HAP-1 (cell line): Measurements from ENCODE around the gene NCOA3.
"Not testable (repeated sequence)": the region's sequence is repeated elsewhere in the genome, so short reads cannot be mapped to it uniquely, and the experiment has no call there.

ENCODE experiments used
- DNase-seq, 2 experiments: peaks; one replicate each; pipeline ENCODE4 v3.0.0-alpha.2; 2016 to 2020; ENCODE audit warnings: low spot score in 2 of 2
- H3K27me3 ChIP-seq: fragments of 250-450 bp; sonication (Bioruptor Pico); 2 replicates; pipeline ENCODE4 v1.5.1; 2020; ENCODE audit warnings: low read depth, mild to moderate bottlenecking, moderate library complexity
- H3K36me3 ChIP-seq: fragments of 250-450 bp; sonication (Bioruptor Pico); replicated peaks from 2 replicates; pipeline ENCODE4 v1.5.1; 2020; ENCODE audit warnings: mild to moderate bottlenecking
- H3K4me1 ChIP-seq: fragments of 250-450 bp; sonication (Bioruptor Pico); 2 replicates; pipeline ENCODE4 v1.5.1; 2020; ENCODE audit warnings: mild to moderate bottlenecking
- H3K4me3 ChIP-seq: fragments of 250-450 bp; sonication (Bioruptor Pico); 2 replicates; pipeline ENCODE4 v1.5.1; 2020; ENCODE audit warnings: mild to moderate bottlenecking, moderate library complexity
- H3K9me3 ChIP-seq: fragments of 250-450 bp; sonication (Bioruptor Pico); 2 replicates; pipeline ENCODE4 v1.5.1; 2020; ENCODE audit warnings: mild to moderate bottlenecking, moderate library complexity
- in situ Hi-C: fragments of 300-500 bp; cut with MboI; formaldehyde crosslinking; loops from 3 replicates; pipeline ENCODE4 v1.14.3; 2020; ENCODE audit warnings: low sequenced_read_pairs, inconsistent platforms, mixed read lengths

NCOA3 gene

GRCh38 chr20:47561603-47562583 lies 60.2 kb downstream of the NCOA3 start:
- in situ Hi-C loops: no loop called here

DNA sequence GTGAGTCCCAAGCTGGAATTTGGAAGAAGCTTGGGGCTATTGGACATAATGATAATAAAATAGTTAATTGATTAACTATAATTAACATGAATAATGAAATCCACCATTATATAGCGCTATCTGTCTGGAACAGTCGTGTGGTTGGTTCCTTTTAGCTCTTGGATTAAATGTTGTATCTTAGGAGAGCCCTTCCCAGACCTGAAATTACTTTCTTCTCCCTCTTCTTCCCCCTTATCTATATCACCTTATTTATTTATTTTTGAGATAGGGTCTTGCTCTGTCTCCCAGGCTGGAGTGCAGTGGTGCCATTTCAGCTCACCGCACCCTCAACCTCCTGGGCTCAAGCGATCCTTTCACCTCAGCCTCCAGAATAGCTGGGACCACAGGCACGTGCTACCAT lies 64.6 kb downstream of the NCOA3 start:
- in situ Hi-C loops: no loop called here
- H3K27me3 ChIP-seq: no peaks in the 10 kb centered on the region
- H3K9me3 ChIP-seq: no peaks in the 10 kb centered on the region
- no peaks in the 10 kb centered on the region for H3K4me1 ChIP-seq
- H3K36me3 ChIP-seq: no peaks in the 10 kb centered on the region; the same call in 1 of the 2 replicates
- no peak for DNase-seq
- H3K4me3 ChIP-seq: no peak overlapping the region

More at GRCh38 chr20:47561603-47562583, 60.2 kb downstream of the NCOA3 start:
- no peak overlapping the region for H3K4me3 ChIP-seq
- peaks cover 14% of the 10 kb centered on the region for H3K4me1 ChIP-seq
- no peaks in the 10 kb centered on the region for H3K9me3 ChIP-seq
- H3K36me3 ChIP-seq: no peaks in the 10 kb centered on the region
- no peaks in the 10 kb centered on the region for H3K27me3 ChIP-seq
- no peak for DNase-seq

- Histone ChIP-seq H3K36me3 (no peaks in the 10 kb centered on the region; the same call in 1 of the 2 replicates), H3K27me3 (no peaks in the 10 kb centered on the region), H3K4me3 (no peak overlapping the region)
Observed at GRCh38 chr20:47568019-47568418, 66.3 kb downstream of the NCOA3 start.

DNA sequence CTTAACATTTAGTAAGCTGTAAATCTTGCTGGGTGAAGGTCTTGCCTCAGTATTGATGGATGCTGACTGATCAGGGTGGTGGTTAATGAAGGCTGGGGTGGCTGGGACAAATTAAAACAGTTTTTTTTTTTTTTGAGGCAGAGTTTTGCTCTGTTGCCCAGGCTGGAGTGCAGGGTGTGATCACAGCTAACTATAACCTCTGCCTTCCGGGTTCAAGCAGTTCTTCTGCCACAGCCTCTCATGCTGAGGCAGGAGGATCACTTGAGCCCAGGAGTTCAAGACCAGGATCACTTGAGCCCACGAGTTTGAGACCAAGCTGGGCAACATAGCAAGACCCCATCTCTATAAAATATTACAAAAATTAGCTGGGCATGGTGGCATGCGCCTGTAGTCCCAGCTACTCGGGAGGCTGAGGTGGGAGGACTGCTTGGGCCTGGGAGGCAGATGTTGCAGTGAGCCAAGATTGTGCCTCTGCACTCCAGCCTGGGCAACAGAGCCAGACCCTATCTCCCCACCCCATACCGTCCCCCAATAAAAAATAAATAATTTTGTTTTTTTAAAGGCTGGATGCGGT lies 67.2 kb downstream of the NCOA3 start:
- in situ Hi-C loops: no loop called here
- H3K4me1 ChIP-seq: peaks cover 7% of the 10 kb centered on the region
- H3K27me3 ChIP-seq: no peaks in the 10 kb centered on the region
- DNase-seq: no peak
- no peak overlapping the region for H3K4me3 ChIP-seq
- no peaks in the 10 kb centered on the region; the same call in 1 of the 2 replicates for H3K36me3 ChIP-seq
- H3K9me3 ChIP-seq: 0 out of 2 replicates have a peak, but pooled peaks cover 2% of the 10 kb centered on the region

More at GRCh38 chr20:47568019-47568418, 66.3 kb downstream of the NCOA3 start:
- Histone ChIP-seq H3K9me3 (0 out of 2 replicates have a peak, but pooled peaks cover 2% of the 10 kb centered on the region), H3K4me1 (no peaks in the 10 kb centered on the region)
- no peak for DNase-seq
- in situ Hi-C loops: no loop called here

GRCh38 chr20:47571426-47571825 lies 69.7 kb downstream of the NCOA3 start:
- Histone ChIP-seq H3K27me3 (no peaks in the 10 kb centered on the region), H3K4me1 (peaks cover 26% of the 10 kb centered on the region)

DNA sequence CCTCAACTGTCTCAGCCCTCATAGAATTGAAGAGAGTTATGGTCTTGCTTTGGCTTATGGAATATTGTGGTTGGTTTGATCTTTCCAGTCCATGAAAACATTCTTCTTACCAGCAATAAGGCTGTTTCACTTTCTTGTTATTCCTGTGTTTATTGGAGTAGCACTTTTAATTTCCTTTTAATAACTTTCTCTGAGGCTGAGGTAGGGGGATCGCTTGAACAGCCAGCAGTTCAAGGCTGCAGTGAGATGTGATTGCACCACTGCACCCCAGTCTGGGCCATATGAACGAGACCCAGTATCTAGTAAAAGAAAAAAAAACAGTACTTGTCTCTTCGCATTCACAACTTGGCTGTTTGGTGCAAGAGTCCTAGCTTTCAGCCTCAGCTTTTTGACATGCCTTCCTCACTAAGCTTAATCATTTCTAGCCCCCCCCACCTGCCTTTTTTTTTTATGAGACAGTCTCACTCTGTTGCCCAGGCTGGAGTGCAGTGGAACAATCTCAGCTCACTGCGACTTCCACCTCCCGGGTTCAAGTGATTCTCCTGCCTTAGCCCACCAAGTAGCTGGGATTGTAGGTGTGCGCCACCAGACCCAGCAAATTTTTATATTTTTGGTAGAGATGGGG lies 70.5 kb downstream of the NCOA3 start:
- H3K4me3 ChIP-seq: no peak overlapping the region
- no peak for DNase-seq
- no peaks in the 10 kb centered on the region for H3K27me3 ChIP-seq
- in situ Hi-C loops: no loop called here
- H3K36me3 ChIP-seq: no peaks in the 10 kb centered on the region; the same call in 1 of the 2 replicates
- 0 out of 2 replicates have a peak, but pooled peaks cover 2% of the 10 kb centered on the region for H3K9me3 ChIP-seq
- peaks cover 33% of the 10 kb centered on the region for H3K4me1 ChIP-seq

More at GRCh38 chr20:47571426-47571825, 69.7 kb downstream of the NCOA3 start:
- H3K9me3 ChIP-seq: 0 out of 2 replicates have a peak, but pooled peaks cover 2% of the 10 kb centered on the region
- H3K4me3 ChIP-seq: no peak overlapping the region
- in situ Hi-C loops: no loop called here
- no peaks in the 10 kb centered on the region; the same call in 1 of the 2 replicates for H3K36me3 ChIP-seq
- DNase-seq: no peak

GRCh38 chr20:47573559-47573958 lies 71.9 kb downstream of the NCOA3 start:
- Histone ChIP-seq H3K27me3 (no peaks in the 10 kb centered on the region), H3K4me1 (peaks cover 40% of the 10 kb centered on the region)
- in situ Hi-C loops: no loop called here

GRCh38 chr20:47574616-47575364 lies 73.1 kb downstream of the NCOA3 start:
- H3K9me3 ChIP-seq: 0 out of 2 replicates have a peak, but pooled peaks cover 2% of the 10 kb centered on the region
- in situ Hi-C loops: no loop called here
- peak in 1 of 2 experiments; percentile 18 for DNase-seq
- peaks cover 40% of the 10 kb centered on the region for H3K4me1 ChIP-seq
- H3K36me3 ChIP-seq: no peaks in the 10 kb centered on the region; the same call in 1 of the 2 replicates
- no peaks in the 10 kb centered on the region for H3K27me3 ChIP-seq
- no peak overlapping the region for H3K4me3 ChIP-seq

More at GRCh38 chr20:47573559-47573958, 71.9 kb downstream of the NCOA3 start:
- no peaks in the 10 kb centered on the region; the same call in 1 of the 2 replicates for H3K36me3 ChIP-seq
- 0 out of 2 replicates have a peak, but pooled peaks cover 2% of the 10 kb centered on the region for H3K9me3 ChIP-seq
- no peak overlapping the region for H3K4me3 ChIP-seq
- DNase-seq: no peak

DNA sequence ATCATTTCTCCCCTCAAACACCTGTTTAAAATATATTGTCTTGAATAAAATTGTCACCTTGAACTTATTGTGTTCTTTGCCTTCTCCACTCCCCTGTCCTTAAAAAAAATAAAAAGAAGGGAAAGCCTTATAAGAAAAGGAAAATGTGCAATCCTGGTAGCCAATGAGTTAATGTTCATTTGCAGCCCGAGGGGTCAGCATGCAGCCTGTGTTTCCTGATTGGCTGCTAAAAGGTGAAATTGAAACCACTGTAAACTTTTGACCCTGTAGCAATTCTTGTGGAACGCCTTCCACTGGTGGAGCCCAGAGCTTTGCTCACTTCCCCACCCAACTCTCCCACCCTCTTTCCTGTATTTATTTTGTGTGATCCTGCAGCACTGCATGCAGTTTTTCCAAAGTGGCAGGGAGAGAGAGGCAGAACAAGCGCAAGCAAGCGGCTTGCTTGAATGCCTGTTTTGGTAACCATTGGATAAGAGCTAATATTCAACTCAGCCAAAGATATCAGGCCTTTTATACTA lies 74.9 kb downstream of the NCOA3 start:
- H3K4me1 ChIP-seq: peaks cover 40% of the 10 kb centered on the region
- peak overlapping the region; percentile 2; the same call in 1 of the 2 replicates for H3K4me3 ChIP-seq
- no peaks in the 10 kb centered on the region for H3K9me3 ChIP-seq
- peak; percentile 68 to 77 for DNase-seq
- no peaks in the 10 kb centered on the region for H3K27me3 ChIP-seq
- in situ Hi-C loops: no loop called here
- no peaks in the 10 kb centered on the region for H3K36me3 ChIP-seq

DNA sequence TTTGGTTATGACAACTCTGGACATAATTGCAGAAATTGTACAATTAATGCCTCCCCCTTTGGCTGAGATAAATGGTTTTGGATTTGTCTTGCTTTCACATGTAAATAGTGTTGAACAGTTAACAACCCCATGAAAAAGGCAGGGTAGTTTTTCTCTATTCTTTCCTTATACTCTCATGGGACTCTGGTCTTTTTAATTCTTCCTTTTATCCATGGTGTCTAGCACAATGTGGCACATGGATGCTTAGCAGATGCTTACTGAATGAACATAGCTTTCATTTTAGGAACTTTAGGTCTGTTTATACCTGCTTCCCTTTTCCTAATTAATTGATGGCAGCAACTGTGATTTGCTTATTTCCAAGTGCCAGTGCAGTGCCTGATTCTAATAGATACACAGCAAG lies 75.6 kb downstream of the NCOA3 start:
- Histone ChIP-seq H3K36me3 (no peaks in the 10 kb centered on the region), H3K4me3 (no peak overlapping the region), H3K27me3 (no peaks in the 10 kb centered on the region), H3K4me1 (peaks cover 40% of the 10 kb centered on the region), H3K9me3 (no peaks in the 10 kb centered on the region)
- DNase-seq: peak; percentile 22 to 97
- in situ Hi-C loops: no loop called here

GRCh38 chr20:47578543-47578942 lies 76.9 kb downstream of the NCOA3 start:
- Histone ChIP-seq H3K27me3 (no peaks in the 10 kb centered on the region), H3K9me3 (no peaks in the 10 kb centered on the region), H3K4me1 (peaks cover 37% of the 10 kb centered on the region), H3K36me3 (no peaks in the 10 kb centered on the region), H3K4me3 (no peak overlapping the region)
- in situ Hi-C loops: no loop called here
- no peak for DNase-seq

- in situ Hi-C loops, DNase-seq: not testable (repeated sequence)
- peaks cover 21% of the 10 kb centered on the region for H3K4me1 ChIP-seq
Observed at GRCh38 chr20:47580686-47581085, 79.0 kb downstream of the NCOA3 start.

DNA sequence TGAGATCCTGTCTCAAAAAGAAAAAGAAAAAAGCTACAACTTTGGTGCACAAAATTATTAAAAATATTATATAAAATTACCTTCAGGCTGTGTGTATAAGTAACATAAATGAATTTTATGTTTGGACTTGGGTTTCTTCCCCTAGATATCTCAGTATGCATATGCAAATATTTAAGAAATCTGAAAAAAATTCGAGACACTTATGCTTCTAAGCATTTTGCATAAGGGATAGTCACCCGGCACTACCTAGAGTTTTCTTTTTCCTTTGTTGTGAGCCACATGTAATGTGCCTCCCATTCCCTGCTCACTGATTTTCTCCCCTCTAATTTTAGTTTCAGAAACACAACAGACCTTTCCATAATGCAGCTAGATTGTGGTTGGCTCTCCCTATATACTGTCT lies 79.4 kb downstream of the NCOA3 start:
- Histone ChIP-seq H3K4me1 (peaks cover 17% of the 10 kb centered on the region), H3K27me3 (no peaks in the 10 kb centered on the region), H3K36me3 (no peaks in the 10 kb centered on the region), H3K4me3 (no peak overlapping the region), H3K9me3 (no peaks in the 10 kb centered on the region)
- DNase-seq: no peak
- in situ Hi-C loops: no loop called here

More at GRCh38 chr20:47580686-47581085, 79.0 kb downstream of the NCOA3 start:
- H3K27me3 ChIP-seq, H3K9me3 ChIP-seq, H3K4me3 ChIP-seq, H3K36me3 ChIP-seq: not testable (repeated sequence)
